Endothelial cell of umbilical vein (primary cell): Measurements from ENCODE around the gene AAMDC. TPM values are rescaled to one million over a fixed set of nuclear protein-coding genes. Genes with fewer than 3 reads are reported as not detected.
"Not testable (repeated sequence)": the region's sequence is repeated elsewhere in the genome, so short reads cannot be mapped to it uniquely, and the experiment has no call there.

Source experiments
- BruUV-seq: library from RNA; stranded (reverse); fragments of 400-500 nt; replicated peaks from 2 replicates; lab custom pipeline; 2021; lab: Mats Ljungman, UMichigan
- CTCF ChIA-PET: fragments of 300-600, 350-600 bp; sonication (Branson Sonifier 250); formaldehyde crosslinking; loops from one replicate; lab custom pipeline; 2021; ENCODE audit warnings: antibody characterized with exemption, inconsistent platforms; lab: Charles Lee
- POLR2A ChIA-PET: fragments of 300-600, 350-600 bp; sonication (Branson Sonifier 250); formaldehyde crosslinking; loops from one replicate; lab custom pipeline; 2021; ENCODE audit warnings: antibody characterized with exemption, inconsistent platforms; lab: Charles Lee
- DNase-seq: peaks from one replicate; pipeline ENCODE4 v3.0.0-alpha.2; 2011; ENCODE audit warnings: low read depth, low spot score
- FAIRE-seq: peaks from 2 replicates; lab custom pipeline; 2011; peaks lifted over from hg19 to GRCh38; lab: Jason Lieb, UNC
- H2AFZ ChIP-seq: 2 replicates; pipeline ENCODE4 v1.6.0; 2012; ENCODE audit warnings: low read depth, low read length, control low read depth, inconsistent platforms
- H3K27ac ChIP-seq: 2 replicates; pipeline ENCODE4 v1.5.1; 2011; ENCODE audit warnings: low read depth, mild to moderate bottlenecking, control low read depth, low read length, moderate library complexity; ENCODE audit not compliant: insufficient read depth
- H3K27me3 ChIP-seq, 2 experiments: 2 replicates each; pipeline versions ENCODE4 v1.6.0 to v1.6.1; 2011; ENCODE audit warnings: low read length in 2 of 2, mixed read lengths in 1 of 2; ENCODE audit not compliant: control insufficient read depth in 2 of 2, insufficient read depth in 2 of 2
- H3K36me3 ChIP-seq, 2 experiments: 2 replicates in 1 of 2; 3 replicates in 1 of 2; pipeline ENCODE4 v1.5.1; 2011; ENCODE audit warnings: low read length in 2 of 2, mild to moderate bottlenecking in 1 of 2, moderate library complexity in 1 of 2; ENCODE audit not compliant: control insufficient read depth in 2 of 2, insufficient read depth in 2 of 2; ENCODE audit errors: extremely low read depth in 1 of 2
- H3K4me1 ChIP-seq: 3 replicates; pipeline ENCODE4 v1.5.1; 2011; ENCODE audit warnings: mild to moderate bottlenecking, low read length; ENCODE audit not compliant: control insufficient read depth, insufficient read depth; ENCODE audit errors: extremely low read depth
- H3K4me2 ChIP-seq: 2 replicates; pipeline ENCODE4 v1.6.1; 2011; ENCODE audit warnings: low read length, control low read depth, mixed read lengths; ENCODE audit not compliant: insufficient read depth
- H3K4me3 ChIP-seq, 3 experiments: fragments of 200-600 bp in 1 of 3; sonication (generic), shearing (Covaris generic) in 1 of 3; replicated peaks in 1 of 3; 2 replicates each; pipeline ENCODE4 v1.5.1; 2011 to 2016; ENCODE audit warnings: control low read depth in 3 of 3, low read length in 3 of 3, mild to moderate bottlenecking in 2 of 3, inconsistent platforms in 1 of 3, low read depth in 1 of 3, moderate library complexity in 1 of 3; ENCODE audit not compliant: insufficient read depth in 1 of 3
- H3K79me2 ChIP-seq: 2 replicates; pipeline ENCODE4 v1.6.0; 2012; ENCODE audit warnings: low read length, inconsistent platforms; ENCODE audit not compliant: control insufficient read depth, insufficient read depth
- H3K9ac ChIP-seq: replicated peaks from 2 replicates; pipeline ENCODE3; 2011; ENCODE audit warnings: low read length, control low read depth; ENCODE audit not compliant: insufficient read depth; ENCODE audit errors: extremely low read depth
- H3K9me1 ChIP-seq: replicated peaks from 3 replicates; pipeline ENCODE4 v1.6.0; 2011; ENCODE audit warnings: mild to moderate bottlenecking, low read length; ENCODE audit not compliant: control insufficient read depth, insufficient read depth; ENCODE audit errors: extremely low read depth
- H3K9me3 ChIP-seq: replicated peaks from 2 replicates; pipeline ENCODE4 v1.5.1; 2012; ENCODE audit warnings: low read length, inconsistent platforms; ENCODE audit not compliant: control insufficient read depth, insufficient read depth
- H4K20me1 ChIP-seq: replicated peaks from 2 replicates; pipeline ENCODE3; 2011; ENCODE audit warnings: mild to moderate bottlenecking, low read length; ENCODE audit not compliant: control insufficient read depth, insufficient read depth; ENCODE audit errors: extremely low read depth
- EZH2 ChIP-seq: IDR thresholded peaks from 2 replicates; pipeline ENCODE4 v1.6.1; 2012; ENCODE audit warnings: borderline replicate concordance, low read depth, mild to moderate bottlenecking, moderate library complexity, low read length, inconsistent platforms; ENCODE audit not compliant: severe bottlenecking
- FOS ChIP-seq: IDR thresholded peaks from 2 replicates; pipeline ENCODE4 v1.6.1; 2011; ENCODE audit warnings: mild to moderate bottlenecking, low read length, moderate library complexity, borderline replicate concordance; ENCODE audit not compliant: insufficient read depth
- GATA2 ChIP-seq: IDR thresholded peaks from 2 replicates; pipeline ENCODE4 v1.7.0; 2011; ENCODE audit warnings: low read depth, mild to moderate bottlenecking, moderate library complexity, mixed read lengths, low read length; ENCODE audit not compliant: insufficient read length, insufficient read depth
- JUN ChIP-seq: IDR thresholded peaks from 2 replicates; pipeline ENCODE4 v1.6.1; 2011; ENCODE audit warnings: borderline replicate concordance, low read depth; ENCODE audit not compliant: insufficient read length, insufficient read depth
- MAX ChIP-seq: IDR thresholded peaks from 2 replicates; pipeline ENCODE4 v1.6.1; 2011; ENCODE audit not compliant: insufficient read depth, insufficient read length
- MYC ChIP-seq: IDR thresholded peaks from one replicate; pipeline ENCODE4 v1.6.1; 2011; ENCODE audit warnings: mild to moderate bottlenecking, low read depth, low read length
- POLR2A ChIP-seq: IDR thresholded peaks from 2 replicates; pipeline ENCODE4 v1.6.1; 2012; ENCODE audit warnings: low read depth, mild to moderate bottlenecking, control low read depth, low read length
- POLR2AphosphoS5 ChIP-seq: IDR thresholded peaks from 2 replicates; pipeline ENCODE4 v1.6.1; 2012; ENCODE audit warnings: low read depth, mild to moderate bottlenecking, control low read depth, low read length, moderate library complexity; ENCODE audit not compliant: insufficient read depth
- dilution Hi-C: fragments of 300-500 bp; cut with MboI; formaldehyde crosslinking; loops from one replicate; pipeline ENCODE4 v1.15.0; 2019; ENCODE audit warnings: low sequenced_read_pairs; ENCODE audit not compliant: extremely low pct_ligation_motif_present
- intact Hi-C: fragments of 100-400 bp; cut with micrococcal nuclease; formaldehyde crosslinking; loops from one replicate; pipeline ENCODE4 v1.10.0; 2022
- polyA plus RNA-seq, 4 experiments: library from polyadenylated mRNA; depleted of rRNA in 3 of 4; stranded (reverse) in 3 of 4; unstranded in 1 of 4; fragments of >200 nt; gene quantifications; 2 replicates each; pipeline versions ENCODE4 v1.2.1 to v1.2.3, GENCODE V29; 2011 to 2012; ENCODE audit warnings: missing spikeins in 1 of 4
- total RNA-seq: library from RNA; stranded (reverse); gene quantifications from 2 replicates; pipeline ENCODE4 v1.2.3, GENCODE V29; 2021
- TF ChIP-seq, protein P1 (sequence below), 2 donors: IDR thresholded peaks; 1 replicate in 1 of 2; 2 replicates in 1 of 2; pipeline ENCODE4 v1.5.1; 2011; ENCODE audit warnings: low read length in 2 of 2, mild to moderate bottlenecking in 2 of 2, moderate library complexity in 2 of 2, control low read depth in 1 of 2, inconsistent platforms in 1 of 2, low read depth in 1 of 2; ENCODE audit not compliant: insufficient read depth in 1 of 2; ENCODE audit errors: extremely low read depth in 1 of 2

AAMDC gene
- total and polyA plus RNA-seq, 2 donors (not counting 3 experiments of a cell fraction or from before 2014, with no cell fraction given), result 48.1 to 51.0 TPM

- H3K9ac ChIP-seq, H3K27me3 ChIP-seq, FAIRE-seq, H3K4me3 ChIP-seq, H4K20me1 ChIP-seq, dilution Hi-C loops, BruUV-seq, DNase-seq, H3K36me3 ChIP-seq, H2AFZ ChIP-seq, H3K9me3 ChIP-seq, POLR2A ChIA-PET, H3K9me1 ChIP-seq, H3K79me2 ChIP-seq, CTCF ChIA-PET, H3K4me2 ChIP-seq: not testable (repeated sequence)
- Histone ChIP-seq H3K27ac (peak overlapping the region; percentile 64), H3K4me1 (peaks cover 22% of the 10 kb centered on the region)
- intact Hi-C loops, result loop anchor here (5.0 kb wide), 1 partner anchor 69 kb away; the partner anchor contains the start of genes AAMDC and RSF1
Observed at GRCh38 chr11:77891703-77892102, 70.8 kb downstream of the AAMDC start.

GRCh38 chr11:77894949-77895348 lies 74.0 kb downstream of the AAMDC start:
- H3K79me2 ChIP-seq, H4K20me1 ChIP-seq, H3K4me3 ChIP-seq, BruUV-seq, H3K36me3 ChIP-seq, CTCF ChIA-PET, H3K27ac ChIP-seq, H3K4me2 ChIP-seq, H2AFZ ChIP-seq, H3K27me3 ChIP-seq, dilution Hi-C loops, POLR2A ChIA-PET, H3K9me1 ChIP-seq, H3K9ac ChIP-seq, H3K9me3 ChIP-seq, FAIRE-seq: not testable (repeated sequence)
- intact Hi-C loops, result loop anchor here (5.0 kb wide), 1 partner anchor 73 kb away; the partner anchor contains the start of genes AAMDC and RSF1
- DNase-seq, result peak; percentile 14
- peaks cover 18% of the 10 kb centered on the region for H3K4me1 ChIP-seq

DNA sequence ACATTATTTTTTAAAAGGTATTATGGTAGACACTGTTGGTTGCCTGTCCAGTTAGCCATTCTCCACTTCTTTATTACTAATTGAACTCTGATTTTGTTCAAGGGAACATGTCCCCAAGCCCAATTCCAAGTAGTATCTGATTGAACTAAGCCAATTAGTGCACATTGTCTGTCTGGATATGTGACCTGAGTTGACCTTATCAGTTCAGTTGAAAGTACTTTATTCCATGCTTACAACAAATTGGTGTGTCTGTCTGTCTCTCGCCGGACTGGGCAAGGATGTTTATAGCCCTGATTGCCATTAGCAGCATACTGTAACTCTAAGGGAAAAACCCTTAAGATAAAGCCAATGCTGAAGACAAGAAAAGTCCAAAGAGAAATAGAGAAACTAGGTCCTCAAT lies 87.9 kb downstream of the AAMDC start:
- Histone ChIP-seq H3K4me2 (no peak overlapping the region), H3K4me1 (peaks cover under 1% of the 10 kb centered on the region), H3K36me3 (no peaks in the 10 kb centered on the region), H3K9me3 (no peaks in the 10 kb centered on the region), H3K9ac (no peak overlapping the region), H3K27me3 (no peaks in the 10 kb centered on the region), H3K4me3 (no peak overlapping the region), H4K20me1 (no peaks in the 10 kb centered on the region), H2AFZ (no peak overlapping the region), H3K79me2 (no peaks in the 10 kb centered on the region), H3K9me1 (no peaks in the 10 kb centered on the region), H3K27ac (no peak overlapping the region)
- TF ChIP-seq JUN (no peak), MYC (no peak), POLR2AphosphoS5 (no peak), EZH2 (no peak), POLR2A (no peak), MAX (no peak), FOS (no peak), GATA2 (no peak)
- TF ChIP-seq, protein P1, sequence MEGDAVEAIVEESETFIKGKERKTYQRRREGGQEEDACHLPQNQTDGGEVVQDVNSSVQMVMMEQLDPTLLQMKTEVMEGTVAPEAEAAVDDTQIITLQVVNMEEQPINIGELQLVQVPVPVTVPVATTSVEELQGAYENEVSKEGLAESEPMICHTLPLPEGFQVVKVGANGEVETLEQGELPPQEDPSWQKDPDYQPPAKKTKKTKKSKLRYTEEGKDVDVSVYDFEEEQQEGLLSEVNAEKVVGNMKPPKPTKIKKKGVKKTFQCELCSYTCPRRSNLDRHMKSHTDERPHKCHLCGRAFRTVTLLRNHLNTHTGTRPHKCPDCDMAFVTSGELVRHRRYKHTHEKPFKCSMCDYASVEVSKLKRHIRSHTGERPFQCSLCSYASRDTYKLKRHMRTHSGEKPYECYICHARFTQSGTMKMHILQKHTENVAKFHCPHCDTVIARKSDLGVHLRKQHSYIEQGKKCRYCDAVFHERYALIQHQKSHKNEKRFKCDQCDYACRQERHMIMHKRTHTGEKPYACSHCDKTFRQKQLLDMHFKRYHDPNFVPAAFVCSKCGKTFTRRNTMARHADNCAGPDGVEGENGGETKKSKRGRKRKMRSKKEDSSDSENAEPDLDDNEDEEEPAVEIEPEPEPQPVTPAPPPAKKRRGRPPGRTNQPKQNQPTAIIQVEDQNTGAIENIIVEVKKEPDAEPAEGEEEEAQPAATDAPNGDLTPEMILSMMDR (IDR thresholded peaks at IDR 0.05; ENCODE audit: extremely low read depth in 1 of 2, insufficient read depth in 1 of 2, low read depth in 1 of 2, low read length in 2 of 2), result no peak
- intact Hi-C loops, result no loop called here
- CTCF ChIA-PET, result no interaction called here
- no TSS peak for BruUV-seq
- no peak for DNase-seq
- dilution Hi-C loops, result no loop called here
- FAIRE-seq, result no peak
- POLR2A ChIA-PET, result no interaction called here
